Colonic mucosa (tissue), 4 donors: Measurements from ENCODE around the gene DNAJC27. TPM values are rescaled to one million over a fixed set of nuclear protein-coding genes. Genes with fewer than 3 reads are reported as not detected.

ENCODE experiments used
- DNase-seq: peaks from one replicate; pipeline ENCODE4 v3.0.0-alpha.2; 2020
- H3K27ac ChIP-seq: fragments of 200-600 bp; one replicate; pipeline ENCODE4 v1.8.0; 2021
- H3K27me3 ChIP-seq: fragments of 200-600 bp; one replicate; pipeline ENCODE4 v1.8.0; 2021
- H3K36me3 ChIP-seq: fragments of 200-600 bp; one replicate; pipeline ENCODE4 v1.8.0; 2021
- H3K4me1 ChIP-seq: fragments of 200-600 bp; one replicate; pipeline ENCODE4 v1.8.0; 2021; ENCODE audit warnings: mild to moderate bottlenecking
- H3K4me3 ChIP-seq: fragments of 200-600 bp; one replicate; pipeline ENCODE4 v1.8.0; 2021
- H3K9ac ChIP-seq, 2 donors: one replicate each; pipeline ENCODE4 v1.7.0; 2013; ENCODE audit warnings: control low read depth in 2 of 2, low read depth in 2 of 2, low read length in 2 of 2
- H3K9me3 ChIP-seq: fragments of 200-600 bp; one replicate; pipeline ENCODE4 v1.8.0; 2021
- CTCF ChIP-seq: fragments of 200-600 bp; IDR thresholded peaks from one replicate; pipeline ENCODE4 v1.8.0; 2022; ENCODE audit warnings: antibody characterized with exemption, mild to moderate bottlenecking
- intact Hi-C: fragments of 100-400 bp; cut with DNase I; formaldehyde crosslinking; loops from one replicate; pipeline ENCODE4 v1.14.1; 2022
- total RNA-seq, 2 donors: library from RNA; stranded (reverse); fragmentation: NEBNext Ultra II Directional in 1 of 2; extraction: Animal tissue kit (Norgen Biotek cat#: 25700) in 1 of 2; gene quantifications; one replicate each; pipeline ENCODE4 v1.2.1, GENCODE V29; 2021
- donor health status: healthy.
- donor health status: DM: no; HTN: no; CAD: no.
- donor health status: DM: no; HTN: no; CAD: no.

DNAJC27 gene
- total RNA-seq, 2 donors from 2014 or later, result 3.4 to 3.9 TPM

- intact Hi-C loops, result no loop called here
- TF ChIP-seq CTCF, result no peak
- Histone ChIP-seq H3K36me3 (no peaks in the 10 kb centered on the region), H3K4me1 (no peaks in the 10 kb centered on the region), H3K27ac (no peak overlapping the region), H3K4me3 (no peak overlapping the region), H3K27me3 (no peaks in the 10 kb centered on the region), H3K9ac (no peak overlapping the region), H3K9me3 (no peaks in the 10 kb centered on the region)
- DNase-seq, result no peak
These were observed 72.3 kb downstream of the DNAJC27 start for GRCh38 chr2:24899361-24899910.

GRCh38 chr2:24898122-24899109 lies 73.3 kb downstream of the DNAJC27 start:
- intact Hi-C loops, result no loop called here
- DNase-seq, result no peak
- Histone ChIP-seq H3K36me3 (no peaks in the 10 kb centered on the region), H3K9me3 (no peaks in the 10 kb centered on the region), H3K4me1 (no peaks in the 10 kb centered on the region), H3K4me3 (no peak overlapping the region), H3K27me3 (no peaks in the 10 kb centered on the region), H3K27ac (no peak overlapping the region), H3K9ac (no peak overlapping the region)
- no peak for TF ChIP-seq CTCF

- Histone ChIP-seq H3K9me3 (no peaks in the 10 kb centered on the region), H3K9ac (no peak overlapping the region), H3K4me1 (no peaks in the 10 kb centered on the region), H3K4me3 (no peak overlapping the region), H3K36me3 (no peaks in the 10 kb centered on the region), H3K27ac (no peak overlapping the region), H3K27me3 (no peaks in the 10 kb centered on the region)
- DNase-seq, result no peak
- intact Hi-C loops, result no loop called here
- no peak for TF ChIP-seq CTCF
These were observed 77.0 kb downstream of the DNAJC27 start for GRCh38 chr2:24894750-24895149.

- no peak for TF ChIP-seq CTCF
- DNase-seq, result no peak
- Histone ChIP-seq H3K4me3 (no peak overlapping the region), H3K27ac (no peak overlapping the region), H3K36me3 (no peaks in the 10 kb centered on the region), H3K9me3 (no peaks in the 10 kb centered on the region), H3K4me1 (no peaks in the 10 kb centered on the region), H3K9ac (no peak overlapping the region), H3K27me3 (no peaks in the 10 kb centered on the region)
- intact Hi-C loops, result no loop called here
These were observed 77.8 kb downstream of the DNAJC27 start for GRCh38 chr2:24893934-24894333.

Other genes starting within 250 kb of the DNAJC27 start
- gene PTRHD1, start 178.6 kb downstream of the DNAJC27 start, total RNA-seq, result 10 to 100 TPM; 38.2 to 47.6 TPM
- 10 to 100 TPM in 1 of 2 donors, 1 to 10 TPM in 1; 6.8 to 26.8 TPM for gene CENPO, start 178.5 kb downstream of the DNAJC27 start, total RNA-seq
- gene ADCY3, start 51.7 kb downstream of the DNAJC27 start, total RNA-seq, result 10 to 100 TPM; 25.2 to 33.7 TPM
- gene EFR3B, start 70.1 kb upstream of the DNAJC27 start, total RNA-seq, result 1 to 10 TPM; 1.7 to 1.8 TPM
- 1 to 10 TPM in 1 of 2 donors, under 1 TPM in 1; 0.53 to 1.8 TPM for gene POMC, start 196.6 kb upstream of the DNAJC27 start, total RNA-seq